Measurements from ENCODE around the gene FKBP11. TPM values are rescaled to one million over a fixed set of nuclear protein-coding genes. Genes with fewer than 3 reads are reported as not detected.
A peak's percentile ranks its signal among the peaks of the same experiment; 100 is the strongest.

Gene FKBP11
- total RNA-seq, 3 donors from 2014 or later: 3.7 to 15.7 (median 13.5) TPM

- no peak for TF ChIP-seq CTCF (IDR thresholded peaks at IDR 0.05)
- TF ChIP-seq POLR2A (IDR thresholded peaks at IDR 0.05): no peak
- TF ChIP-seq POLR2AphosphoS5 (IDR thresholded peaks at IDR 0.05): no peak
- H3K4me3 ChIP-seq: no peak overlapping the region
- no peak overlapping the region for H3K27ac ChIP-seq
- no peaks in the 10 kb centered on the region for H3K36me3 ChIP-seq
- no peak for DNase-seq (ENCODE audit: low spot score in 2 of 2)
- no peaks in the 10 kb centered on the region for H3K27me3 ChIP-seq
- intact Hi-C loops (cut with DNase I; ENCODE audit: low total_unique reads): no loop called here
- H3K9me3 ChIP-seq: no peaks in the 10 kb centered on the region
- no peaks in the 10 kb centered on the region for H3K4me1 ChIP-seq
Measured at GRCh38 chr12:48937170-48937569, 11.9 kb upstream of the FKBP11 start.

GRCh38 chr12:48936379-48936979 lies 11.2 kb upstream of the FKBP11 start:
- H3K27ac ChIP-seq: no peak overlapping the region
- intact Hi-C loops (cut with DNase I; ENCODE audit: low total_unique reads): no loop called here

GRCh38 chr12:48934312-48934706 lies 9.0 kb upstream of the FKBP11 start:
- H3K9me3 ChIP-seq: no peaks in the 10 kb centered on the region
- intact Hi-C loops (cut with DNase I; ENCODE audit: low total_unique reads): no loop called here
- no peak overlapping the region for H3K4me3 ChIP-seq
- no peak for TF ChIP-seq CTCF (IDR thresholded peaks at IDR 0.05)
- TF ChIP-seq POLR2AphosphoS5 (IDR thresholded peaks at IDR 0.05): no peak
- TF ChIP-seq POLR2A (IDR thresholded peaks at IDR 0.05): no peak
- no peak overlapping the region for H3K27ac ChIP-seq
- H3K27me3 ChIP-seq: no peaks in the 10 kb centered on the region
- no peak for DNase-seq (ENCODE audit: low spot score in 2 of 2)
- H3K4me1 ChIP-seq: no peaks in the 10 kb centered on the region
- H3K36me3 ChIP-seq: no peaks in the 10 kb centered on the region

More at GRCh38 chr12:48936379-48936979, 11.2 kb upstream of the FKBP11 start:
- Histone ChIP-seq H3K36me3 (no peaks in the 10 kb centered on the region), H3K4me1 (no peaks in the 10 kb centered on the region), H3K4me3 (no peak overlapping the region), H3K9me3 (no peaks in the 10 kb centered on the region), H3K27me3 (no peaks in the 10 kb centered on the region)
- TF ChIP-seq POLR2A (IDR thresholded peaks at IDR 0.05) (no peak), POLR2AphosphoS5 (IDR thresholded peaks at IDR 0.05) (no peak), CTCF (IDR thresholded peaks at IDR 0.05) (peak; percentile 21 to 59 (median 54))
- DNase-seq (ENCODE audit: low spot score in 2 of 2): peak; percentile 24 to 66

GRCh38 chr12:48933664-48934311 lies 8.5 kb upstream of the FKBP11 start:
- H3K36me3 ChIP-seq: no peaks in the 10 kb centered on the region
- TF ChIP-seq POLR2A (IDR thresholded peaks at IDR 0.05): no peak

GRCh38 chr12:48932878-48933277 lies 7.6 kb upstream of the FKBP11 start:
- no peak for TF ChIP-seq POLR2A (IDR thresholded peaks at IDR 0.05)
- TF ChIP-seq CTCF (IDR thresholded peaks at IDR 0.05): no peak
- no peak for TF ChIP-seq POLR2AphosphoS5 (IDR thresholded peaks at IDR 0.05)
- Histone ChIP-seq H3K9me3 (no peaks in the 10 kb centered on the region), H3K27me3 (no peaks in the 10 kb centered on the region), H3K4me1 (no peaks in the 10 kb centered on the region), H3K36me3 (no peaks in the 10 kb centered on the region), H3K27ac (peak overlapping the region in 1 of 2 donors; percentile 12), H3K4me3 (no peak overlapping the region)
- DNase-seq (ENCODE audit: low spot score in 2 of 2): no peak
- intact Hi-C loops (cut with DNase I; ENCODE audit: low total_unique reads): no loop called here

More at GRCh38 chr12:48933664-48934311, 8.5 kb upstream of the FKBP11 start:
- Histone ChIP-seq H3K4me1 (no peaks in the 10 kb centered on the region), H3K9me3 (no peaks in the 10 kb centered on the region), H3K27ac (no peak overlapping the region), H3K4me3 (no peak overlapping the region), H3K27me3 (no peaks in the 10 kb centered on the region)
- DNase-seq (ENCODE audit: low spot score in 2 of 2): no peak
- intact Hi-C loops (cut with DNase I; ENCODE audit: low total_unique reads): no loop called here

Data from breast epithelium (tissue), 4 donors.